ENCODE data around the gene DIDO1. TPM values are rescaled to one million over a fixed set of nuclear protein-coding genes. Genes with fewer than 3 reads are reported as not detected.

DIDO1 gene
- total RNA-seq, 1 experiment from 2014 or later = 33.2 TPM

GRCh38 chr20:62914970-62915457, 11.3 kb downstream of the DIDO1 start:
- H3K9ac ChIP-seq (ENCODE audit: low read length) = no peak overlapping the region
- peaks cover 30% of the 10 kb centered on the region for H3K36me3 ChIP-seq (ENCODE audit: low read depth, low read length)
- intact Hi-C loops (cut with micrococcal nuclease) = no loop called here
- no TSS peak for BruUV-seq (replicated peaks)
- H2AFZ ChIP-seq (ENCODE audit: low read length) = no peak overlapping the region
- no peaks in the 10 kb centered on the region for H3F3A ChIP-seq (ENCODE audit: low read length, unreplicated experiment)
- H3K4me3 ChIP-seq (ENCODE audit: low read length) = no peak overlapping the region
- no peaks in the 10 kb centered on the region for H3K9me3 ChIP-seq (ENCODE audit: low read length)
- no peak overlapping the region for H3K4me2 ChIP-seq (ENCODE audit: low read length)
- CTCF ChIA-PET = no interaction called here
- TF ChIP-seq CTCF (conservative IDR thresholded peaks at IDR 0.05; ENCODE audit: low read depth, low read length) (no peak), EZH2 (IDR thresholded peaks at IDR 0.05; ENCODE audit: low read length, unreplicated experiment) (no peak), EZH2phosphoT487 (IDR thresholded peaks at IDR 0.05; ENCODE audit: borderline replicate concordance, low read length) (no peak)
- no peaks in the 10 kb centered on the region for H3K9me2 ChIP-seq (replicated peaks; ENCODE audit: low read length)
- H3K4me1 ChIP-seq (ENCODE audit: insufficient read depth, low read length) = peaks cover 9% of the 10 kb centered on the region; the same call in 1 of the 2 replicates
- POLR2A ChIA-PET (ENCODE audit: unreplicated experiment) = no interaction called here
- peaks cover 93% of the 10 kb centered on the region for H3K79me2 ChIP-seq (ENCODE audit: low read length)
- ATAC-seq = peak; percentile 45; the same call in 1 of the 2 replicates
- no peaks in the 10 kb centered on the region for H3K27me3 ChIP-seq (ENCODE audit: low read length)
- DNase-seq = no peak
- peaks cover 72% of the 10 kb centered on the region for H4K20me1 ChIP-seq (ENCODE audit: low read length)
- H3K27ac ChIP-seq (ENCODE audit: low read length) = no peak overlapping the region

DNA sequence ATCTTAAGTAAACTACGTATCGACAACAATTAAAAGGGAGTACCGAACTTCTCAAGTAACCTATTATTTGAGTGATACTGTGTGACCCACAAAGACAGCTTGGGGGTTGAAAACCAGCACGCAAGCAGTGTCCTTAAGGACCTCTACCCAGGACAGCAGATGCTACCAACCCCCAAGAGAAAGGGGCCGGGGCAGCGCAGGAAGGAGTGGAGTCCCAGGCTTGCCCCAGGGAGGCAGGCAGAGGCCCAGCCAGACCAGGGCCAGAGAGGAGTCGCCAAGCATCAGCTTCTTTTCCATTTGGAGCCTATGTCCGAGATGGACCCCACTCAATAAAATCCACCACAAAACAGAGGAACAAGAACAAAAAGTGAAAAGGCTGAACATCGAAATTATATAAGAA, 11.9 kb downstream of the DIDO1 start:
- H3K9me2 ChIP-seq (replicated peaks; ENCODE audit: low read length) = no peaks in the 10 kb centered on the region
- no peak overlapping the region for H3K27ac ChIP-seq (ENCODE audit: low read length)
- H3K27me3 ChIP-seq (ENCODE audit: low read length) = no peaks in the 10 kb centered on the region
- peaks cover 9% of the 10 kb centered on the region; the same call in 1 of the 2 replicates for H3K4me1 ChIP-seq (ENCODE audit: insufficient read depth, low read length)
- intact Hi-C loops (cut with micrococcal nuclease) = no loop called here
- H3K9me3 ChIP-seq (ENCODE audit: low read length) = no peaks in the 10 kb centered on the region
- no peaks in the 10 kb centered on the region for H3F3A ChIP-seq (ENCODE audit: low read length, unreplicated experiment)
- no peak overlapping the region for H3K9ac ChIP-seq (ENCODE audit: low read length)
- ChIA-PET POLR2A (ENCODE audit: unreplicated experiment) (no interaction called here), CTCF (no interaction called here)
- no peak for TF ChIP-seq EZH2 (IDR thresholded peaks at IDR 0.05; ENCODE audit: low read length, unreplicated experiment)
- TF ChIP-seq EZH2phosphoT487 (IDR thresholded peaks at IDR 0.05; ENCODE audit: borderline replicate concordance, low read length) = no peak
- TF ChIP-seq CTCF (conservative IDR thresholded peaks at IDR 0.05; ENCODE audit: low read depth, low read length) = no peak
- peaks cover 72% of the 10 kb centered on the region for H4K20me1 ChIP-seq (ENCODE audit: low read length)
- no TSS peak for BruUV-seq (replicated peaks)
- DNase-seq = no peak
- H3K79me2 ChIP-seq (ENCODE audit: low read length) = peaks cover 93% of the 10 kb centered on the region
- no peak overlapping the region for H3K4me3 ChIP-seq (ENCODE audit: low read length)
- no peak overlapping the region for H2AFZ ChIP-seq (ENCODE audit: low read length)
- ATAC-seq = no peak
- H3K36me3 ChIP-seq (ENCODE audit: low read depth, low read length) = peaks cover 36% of the 10 kb centered on the region
- H3K4me2 ChIP-seq (ENCODE audit: low read length) = no peak overlapping the region

DNA sequence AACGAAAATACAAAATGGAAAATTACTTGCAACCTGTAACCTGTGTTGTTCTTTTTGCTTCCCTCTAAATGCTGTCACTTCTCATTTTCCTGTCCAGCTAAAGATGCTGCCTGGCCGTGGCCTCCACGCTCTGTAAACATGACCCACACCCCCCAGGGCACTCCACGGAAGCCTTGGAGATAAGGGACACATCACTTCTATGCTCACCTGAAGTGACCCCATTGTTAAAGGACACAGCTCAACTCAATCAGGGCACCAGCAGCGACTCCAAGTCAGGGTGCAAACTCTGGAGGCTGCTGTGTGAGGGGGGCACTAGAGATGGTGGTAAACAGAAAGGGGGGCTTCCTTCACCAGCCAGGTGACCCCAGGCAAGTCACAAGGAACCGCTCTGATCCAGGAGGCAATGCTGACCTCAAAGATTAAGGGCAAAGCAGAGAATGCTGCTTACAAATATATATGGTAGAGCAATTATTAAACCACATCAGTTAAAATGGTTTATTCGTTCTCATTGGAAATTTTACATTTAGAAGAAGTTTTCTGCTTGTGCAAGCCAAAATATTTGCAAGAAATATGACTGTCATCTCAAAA, 13.2 kb downstream of the DIDO1 start:
- H3F3A ChIP-seq (ENCODE audit: low read length, unreplicated experiment) = no peaks in the 10 kb centered on the region
- CTCF ChIA-PET = no interaction called here
- no peak overlapping the region for H3K27ac ChIP-seq (ENCODE audit: low read length)
- H3K27me3 ChIP-seq (ENCODE audit: low read length) = no peaks in the 10 kb centered on the region
- peaks cover 9% of the 10 kb centered on the region; the same call in 1 of the 2 replicates for H3K4me1 ChIP-seq (ENCODE audit: insufficient read depth, low read length)
- ATAC-seq = no peak
- H3K36me3 ChIP-seq (ENCODE audit: low read depth, low read length) = peaks cover 45% of the 10 kb centered on the region
- no peaks in the 10 kb centered on the region for H3K9me2 ChIP-seq (replicated peaks; ENCODE audit: low read length)
- H3K4me3 ChIP-seq (ENCODE audit: low read length) = no peak overlapping the region
- no peak overlapping the region for H3K4me2 ChIP-seq (ENCODE audit: low read length)
- H2AFZ ChIP-seq (ENCODE audit: low read length) = no peak overlapping the region
- intact Hi-C loops (cut with micrococcal nuclease) = no loop called here
- POLR2A ChIA-PET (ENCODE audit: unreplicated experiment) = no interaction called here
- no peak for DNase-seq
- no TSS peak for BruUV-seq (replicated peaks)
- H4K20me1 ChIP-seq (ENCODE audit: low read length) = peaks cover 67% of the 10 kb centered on the region
- no peak for TF ChIP-seq EZH2phosphoT487 (IDR thresholded peaks at IDR 0.05; ENCODE audit: borderline replicate concordance, low read length)
- TF ChIP-seq CTCF (conservative IDR thresholded peaks at IDR 0.05; ENCODE audit: low read depth, low read length) = no peak
- no peak for TF ChIP-seq EZH2 (IDR thresholded peaks at IDR 0.05; ENCODE audit: low read length, unreplicated experiment)
- no peaks in the 10 kb centered on the region for H3K9me3 ChIP-seq (ENCODE audit: low read length)
- H3K79me2 ChIP-seq (ENCODE audit: low read length) = peaks cover 93% of the 10 kb centered on the region
- H3K9ac ChIP-seq (ENCODE audit: low read length) = no peak overlapping the region

Data from PC-3 (cell line).